ENCODE measurements around the gene CDK5.

The CDK5 gene

DNA sequence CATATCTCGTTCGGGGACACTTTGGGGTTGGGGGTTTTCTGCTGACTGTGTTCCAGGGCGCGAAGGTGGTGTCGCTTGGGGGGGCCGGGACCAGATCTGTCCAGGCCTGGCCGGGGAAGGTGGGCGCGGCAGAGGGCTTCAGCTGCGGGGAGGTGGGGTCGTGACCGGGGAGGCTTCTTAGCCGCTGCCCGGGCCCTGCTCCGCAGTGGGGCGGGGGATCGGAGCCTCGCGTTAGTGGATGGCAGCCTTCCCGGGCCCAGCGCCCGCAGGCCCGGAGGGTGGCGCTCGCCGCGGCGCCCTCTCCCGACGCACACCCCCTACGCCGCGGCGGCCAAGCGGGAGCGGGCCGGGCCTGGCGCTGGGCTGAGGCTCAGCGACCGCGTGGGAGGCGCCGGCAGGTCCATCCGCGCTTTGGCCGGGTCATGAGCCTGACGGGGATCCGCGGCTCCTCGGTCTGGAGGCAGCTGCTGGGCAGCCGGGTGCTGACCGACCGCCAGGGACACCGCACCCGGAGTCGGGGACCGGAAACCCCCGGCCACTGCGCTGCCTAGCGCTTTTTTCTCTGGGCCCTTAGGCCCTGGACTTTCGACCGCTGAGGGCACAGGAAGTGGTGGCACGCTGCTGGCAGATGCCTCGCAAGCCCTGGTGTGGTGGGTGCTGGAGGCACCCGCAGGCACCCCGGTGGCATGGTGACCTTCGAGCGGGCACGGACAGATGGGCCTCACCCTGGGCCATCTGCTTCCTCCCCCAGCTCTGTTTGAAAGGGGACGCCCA lies 29.7 kb upstream of the CDK5 start:
- no peak for DNase-seq (ENCODE audit: extremely low read depth in 1 of 2, low read depth in 1 of 2)

DNA sequence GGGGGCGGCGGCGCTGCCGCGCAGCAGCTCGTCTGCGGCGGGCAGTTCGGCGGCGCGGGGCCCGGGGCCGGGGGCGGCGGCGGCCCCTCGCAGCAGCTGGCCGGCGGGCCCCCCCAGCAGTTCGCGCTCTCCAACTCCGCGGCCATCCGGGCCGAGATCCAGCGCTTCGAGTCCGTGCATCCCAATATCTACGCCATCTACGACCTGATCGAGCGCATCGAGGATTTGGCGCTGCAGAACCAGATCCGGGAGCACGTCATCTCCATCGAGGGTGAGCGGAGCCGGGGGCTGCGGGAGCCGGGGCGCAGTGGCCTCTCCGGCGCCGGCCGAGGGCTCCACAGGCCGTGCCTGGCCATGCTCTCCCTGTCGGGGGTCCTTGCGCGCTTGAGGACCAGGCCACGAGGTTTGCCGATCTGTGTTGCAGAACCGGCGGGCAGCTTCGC lies 29.1 kb upstream of the CDK5 start:
- no peak for DNase-seq (ENCODE audit: extremely low read depth in 1 of 2, low read depth in 1 of 2)

DNA sequence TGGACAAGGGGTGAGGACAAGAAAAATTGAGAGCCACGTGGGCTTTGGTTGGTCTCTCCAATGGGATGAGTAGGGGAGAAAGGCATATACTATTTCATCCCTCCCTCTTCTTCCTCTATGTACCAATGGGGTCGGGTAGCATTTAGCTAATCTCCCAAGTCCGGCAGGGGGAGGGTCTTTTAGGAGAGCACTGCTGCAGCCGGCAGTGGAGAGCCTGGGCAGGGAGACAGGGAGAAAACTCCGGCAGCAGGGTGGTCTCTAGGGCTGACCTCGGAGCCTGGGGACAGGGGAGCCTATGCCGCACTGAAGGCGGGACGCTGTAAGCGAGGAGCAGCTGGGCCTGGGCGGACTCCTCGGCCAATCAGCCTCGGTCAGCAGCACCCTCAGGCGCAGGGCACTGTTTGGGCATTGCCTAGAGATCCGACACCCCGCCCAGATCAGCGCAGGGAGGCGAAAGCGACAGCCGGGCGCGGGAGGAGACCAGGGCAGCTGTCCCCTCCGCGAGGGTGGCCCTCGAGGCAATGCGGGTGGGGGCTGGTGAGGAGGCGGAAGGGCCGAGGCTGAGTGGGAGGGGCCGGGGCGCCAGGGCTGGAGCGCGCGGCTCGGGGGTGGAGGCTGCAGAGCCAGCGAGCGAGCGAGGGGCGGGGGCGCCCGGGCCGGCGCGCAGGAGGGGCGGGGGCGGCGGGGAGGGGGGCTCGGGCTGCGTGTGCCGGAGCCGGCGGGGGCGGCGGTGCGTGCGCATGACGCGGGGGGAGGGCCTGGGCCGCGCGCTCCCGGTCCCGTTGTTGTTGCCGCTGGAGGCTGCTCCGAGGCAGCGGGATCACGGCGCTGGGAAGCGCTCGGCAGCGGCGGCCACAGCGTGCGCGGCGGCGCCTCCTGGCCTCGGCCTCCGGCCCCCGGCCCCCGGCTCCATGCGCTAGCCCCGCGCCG lies 28.3 kb upstream of the CDK5 start, which contains the start of gene AGAP3:
Gene AGAP3, plus strand, starts transcription at position 785 of the 930 bp plus-strand sequence. CDS start 267 bp downstream, outside the sequence.
- peak in 1 of 2 donors; percentile 28 for DNase-seq (ENCODE audit: extremely low read depth in 1 of 2, low read depth in 1 of 2)

DNA sequence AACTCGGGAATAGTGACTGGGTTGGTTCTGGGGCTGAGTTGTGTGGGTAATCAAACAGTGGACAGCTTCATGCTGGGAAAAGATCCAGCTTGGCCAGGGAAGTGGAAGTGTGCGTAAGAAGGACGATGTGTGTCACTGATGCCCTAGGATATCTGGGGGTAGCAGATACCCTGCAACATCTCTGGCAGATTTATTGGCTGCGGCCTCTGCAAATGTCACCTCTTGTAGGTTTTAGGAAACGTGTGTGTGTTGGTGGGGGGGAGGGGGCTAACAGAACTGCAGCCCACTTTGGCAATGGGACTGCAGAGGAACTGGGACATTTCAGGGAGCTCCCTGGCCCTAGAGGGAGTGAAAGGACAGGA lies 27.6 kb upstream of the CDK5 start:
- no peak for DNase-seq (ENCODE audit: extremely low read depth in 1 of 2, low read depth in 1 of 2)

DNA sequence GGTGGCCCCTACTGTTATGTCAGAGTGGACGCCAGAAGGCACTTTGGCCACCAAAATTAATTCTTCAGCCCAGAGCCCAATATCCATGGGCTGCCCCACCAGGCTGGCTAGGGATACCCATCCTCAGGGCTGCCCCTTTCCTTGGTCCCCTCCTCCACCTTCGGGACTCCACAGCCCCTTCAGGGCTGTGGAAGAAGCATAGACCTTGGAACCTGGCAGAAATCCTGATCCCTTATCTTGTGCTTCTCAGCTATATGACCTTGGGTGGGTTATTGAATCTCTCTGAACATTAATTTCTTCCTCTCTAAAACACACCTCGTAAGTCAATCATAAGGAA lies 26.1 kb upstream of the CDK5 start:
- no peak for DNase-seq (ENCODE audit: extremely low read depth in 1 of 2, low read depth in 1 of 2)

DNA sequence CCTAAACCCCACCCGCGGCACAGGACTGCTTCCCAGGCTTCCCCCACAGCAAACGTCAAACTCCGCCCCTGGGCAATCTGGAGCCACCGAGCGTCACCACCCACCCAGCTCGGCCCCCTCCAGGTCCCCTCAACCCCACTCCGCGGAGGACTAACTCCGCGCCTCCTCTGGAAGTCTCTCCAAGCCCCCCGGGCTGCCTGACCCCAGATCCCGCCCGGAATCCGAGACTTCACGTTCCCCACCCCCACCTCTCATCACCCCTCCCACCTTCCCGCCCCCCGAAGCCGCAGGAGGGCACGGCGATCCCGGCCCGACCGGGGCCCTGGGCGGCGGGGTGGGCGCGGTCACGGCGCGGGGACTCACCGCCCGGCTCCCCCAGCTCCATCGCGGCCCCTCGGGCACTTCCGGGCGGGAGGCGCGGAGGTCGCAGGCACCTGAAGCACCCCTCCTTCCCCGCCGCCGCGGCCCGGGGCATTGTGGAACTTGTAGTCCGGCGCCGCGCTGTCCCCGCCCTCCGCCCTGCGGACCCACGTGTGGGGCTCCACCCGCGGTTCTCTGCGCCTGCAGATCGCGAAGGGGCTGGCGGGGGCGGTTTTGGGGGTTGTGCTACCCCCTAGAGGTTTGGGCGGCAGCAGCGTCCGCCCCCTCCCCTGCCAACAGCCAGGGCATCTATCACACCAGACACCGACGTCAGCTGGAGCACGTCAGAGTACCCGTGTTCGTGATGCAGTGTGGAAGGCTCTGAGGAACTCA lies 25.6 kb upstream of the CDK5 start, which contains the start of gene TMUB1:
Gene TMUB1, minus strand, starts transcription at position 423 of the 753 bp plus-strand sequence. CDS start 930 bp downstream, outside the sequence.
- peak; percentile 74 to 88 for DNase-seq (ENCODE audit: extremely low read depth in 1 of 2, low read depth in 1 of 2)

DNA sequence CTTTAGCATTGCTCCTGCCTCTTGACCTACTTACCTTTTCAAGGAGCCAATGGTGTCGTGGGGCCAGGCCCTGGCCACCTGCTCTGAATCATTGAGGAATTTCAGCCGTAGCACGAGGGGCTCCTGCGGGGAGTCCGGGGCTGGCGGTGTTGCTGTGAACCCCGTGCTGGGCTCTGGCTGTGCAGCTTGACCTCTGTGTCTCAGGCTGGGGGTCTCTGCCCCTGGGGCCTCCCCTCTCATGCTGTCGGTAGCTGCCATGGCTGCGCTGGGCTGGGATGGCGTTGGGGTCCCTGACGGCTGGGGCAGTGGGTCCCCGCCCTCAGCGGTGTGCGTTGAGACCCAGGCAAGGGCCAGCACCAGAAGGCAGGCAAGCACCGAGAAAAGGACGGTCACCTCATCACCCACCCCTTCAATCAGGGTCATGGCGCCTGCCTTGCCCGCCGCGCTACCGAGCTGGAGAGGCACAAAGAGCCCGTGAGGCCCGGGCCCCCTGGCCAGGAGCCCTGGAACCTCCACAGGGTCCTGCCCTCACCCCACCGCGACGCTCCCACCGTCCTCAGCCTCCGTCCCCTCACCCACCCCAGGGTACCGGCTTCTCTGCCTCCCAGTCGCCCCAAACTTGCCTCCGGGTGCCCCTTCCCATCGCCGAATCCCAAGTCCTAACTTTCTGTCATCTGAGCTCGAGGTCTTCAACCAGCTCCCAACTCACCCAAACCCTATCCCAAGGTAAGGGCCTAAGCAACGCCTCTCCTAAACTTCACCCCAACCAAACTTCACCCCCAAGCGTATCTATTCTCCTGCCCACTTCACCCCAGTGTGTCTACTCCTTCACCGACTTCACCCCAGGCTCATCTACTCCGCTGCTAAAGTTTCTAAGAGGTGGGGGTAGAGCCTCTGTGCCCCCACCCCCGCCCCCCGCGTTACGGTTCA lies 24.7 kb upstream of the CDK5 start:
- no peak for DNase-seq (ENCODE audit: extremely low read depth in 1 of 2, low read depth in 1 of 2)

GRCh38 chr7:151081170-151082101 lies 23.7 kb upstream of the CDK5 start:
- DNase-seq (ENCODE audit: extremely low read depth in 1 of 2, low read depth in 1 of 2): no peak

DNA sequence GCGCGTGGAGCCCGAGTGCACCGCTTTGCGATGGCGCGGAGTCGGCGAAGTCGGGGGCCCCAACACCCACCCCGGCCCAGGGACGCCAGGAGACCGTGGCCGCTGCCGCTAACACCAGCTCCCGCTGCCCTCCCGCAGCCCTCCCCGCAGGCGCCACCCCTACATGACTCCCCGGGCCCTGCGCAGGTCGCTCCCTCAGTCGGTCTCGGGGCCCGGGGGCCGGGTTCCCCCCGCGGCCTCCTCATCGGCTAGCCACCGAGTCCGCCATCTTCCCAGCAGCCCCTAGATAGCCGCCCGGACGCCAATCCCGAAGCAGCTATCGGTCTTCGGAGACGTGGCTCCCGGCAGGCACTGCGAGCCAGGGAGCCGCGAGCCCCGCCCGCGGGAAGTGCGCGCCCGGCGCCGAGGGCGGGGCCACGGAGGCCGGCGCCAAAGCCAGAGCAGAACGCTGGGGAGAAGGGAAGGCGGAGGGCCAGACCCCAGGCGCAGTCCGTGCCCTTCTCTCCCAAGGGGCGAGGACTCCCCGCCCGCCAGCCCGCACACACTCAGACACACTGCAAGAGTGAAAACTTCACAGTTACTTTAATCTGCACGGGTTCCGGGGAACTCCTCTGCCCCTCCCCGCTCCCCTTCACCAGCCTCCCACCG lies 22.9 kb upstream of the CDK5 start, which contains the start of gene FASTK:
Gene FASTK, minus strand, starts transcription at position 288 of the 648 bp plus-strand sequence. Its CDS starts 43 bp downstream, at position 245.
- peak; percentile 64 to 78 for DNase-seq (ENCODE audit: extremely low read depth in 1 of 2, low read depth in 1 of 2)

GRCh38 chr7:151080067-151080521 lies 22.4 kb upstream of the CDK5 start:
- no peak for DNase-seq (ENCODE audit: extremely low read depth in 1 of 2, low read depth in 1 of 2)

GRCh38 chr7:151079199-151079910 lies 21.7 kb upstream of the CDK5 start:
- DNase-seq (ENCODE audit: extremely low read depth in 1 of 2, low read depth in 1 of 2): no peak

- no peak for DNase-seq (ENCODE audit: extremely low read depth in 1 of 2, low read depth in 1 of 2)
These were observed 20.7 kb upstream of the CDK5 start for GRCh38 chr7:151078233-151079040.

- DNase-seq (ENCODE audit: extremely low read depth in 1 of 2, low read depth in 1 of 2): no peak
These were observed 20.1 kb upstream of the CDK5 start for GRCh38 chr7:151077705-151078232.

DNA sequence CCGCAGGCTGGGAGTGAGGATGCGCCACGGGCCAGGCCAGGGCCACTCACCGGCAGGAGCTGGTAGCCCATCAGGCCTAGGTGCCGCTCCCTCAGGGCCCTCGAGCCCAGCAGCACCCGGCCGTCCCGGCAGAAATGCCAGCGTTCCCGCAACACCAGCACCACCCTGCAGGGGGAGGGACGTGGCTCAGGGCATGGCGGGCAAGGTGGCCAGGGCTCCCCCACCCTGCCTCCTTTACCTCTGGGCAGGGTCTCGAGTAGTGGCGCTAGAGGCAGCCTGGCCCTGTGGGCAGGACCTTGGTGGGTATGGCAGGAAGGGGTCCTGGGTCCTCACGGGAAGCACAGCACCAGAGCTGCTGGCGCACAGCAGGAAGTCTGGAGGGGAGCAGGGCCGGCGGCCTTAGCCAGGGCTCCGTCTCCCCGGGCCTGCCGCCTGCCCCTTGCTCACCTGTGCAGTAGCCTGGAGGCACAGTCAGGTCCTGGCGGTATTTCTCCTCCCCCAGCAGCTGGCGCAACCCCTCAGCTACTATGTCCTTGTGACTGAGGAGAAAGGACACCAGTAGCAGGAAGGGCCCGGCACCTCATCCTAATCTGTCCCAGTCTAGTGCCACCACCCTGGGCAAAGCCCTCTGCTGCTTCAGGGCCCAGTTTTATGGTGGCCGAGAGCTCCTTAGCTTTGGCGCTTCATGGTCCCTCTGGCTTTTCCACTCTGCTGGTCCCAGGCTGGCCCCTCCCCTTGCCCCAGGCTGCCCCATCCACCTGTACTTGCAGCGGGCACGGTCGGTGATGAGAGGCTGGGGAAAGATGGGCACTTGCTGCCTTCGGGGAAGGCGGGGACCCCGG lies 19.4 kb upstream of the CDK5 start:
- DNase-seq (ENCODE audit: extremely low read depth in 1 of 2, low read depth in 1 of 2): no peak

DNA sequence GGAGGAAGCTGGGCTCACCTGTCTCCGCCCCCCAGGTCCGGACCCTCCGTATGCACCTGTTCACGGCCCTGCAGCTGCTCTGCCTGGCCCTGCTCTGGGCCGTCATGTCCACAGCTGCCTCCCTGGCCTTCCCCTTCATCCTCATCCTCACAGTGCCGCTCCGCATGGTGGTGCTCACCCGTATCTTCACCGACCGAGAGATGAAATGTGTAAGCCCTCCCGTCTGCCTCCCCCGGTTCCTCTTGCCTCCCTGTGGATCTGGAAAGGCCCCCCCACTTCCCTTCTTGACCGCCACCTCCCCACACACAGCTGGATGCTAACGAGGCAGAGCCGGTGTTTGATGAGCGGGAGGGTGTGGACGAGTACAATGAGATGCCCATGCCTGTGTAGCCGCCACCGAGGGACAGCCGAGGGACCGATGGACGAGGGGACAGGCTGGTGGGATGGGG lies 18.3 kb upstream of the CDK5 start:
- DNase-seq (ENCODE audit: extremely low read depth in 1 of 2, low read depth in 1 of 2): no peak

- DNase-seq (ENCODE audit: extremely low read depth in 1 of 2, low read depth in 1 of 2): no peak
These were observed 17.9 kb upstream of the CDK5 start for GRCh38 chr7:151075662-151075971.

All from activated CD8-positive, alpha-beta memory T cell treated with anti-CD3 and anti-CD28 coated beads for 1 hour (primary cell).